ENCODE results near the gene PFDN6. TPM values are rescaled to one million over a fixed set of nuclear protein-coding genes. Genes with fewer than 3 reads are reported as not detected.

PFDN6 gene
- total and polyA plus RNA-seq, 10 of the 15 experiments (the other 5 are each of a cell fraction or from before 2014, with no cell fraction given), result 3.1 to 168 (median 82.6) TPM

DNA sequence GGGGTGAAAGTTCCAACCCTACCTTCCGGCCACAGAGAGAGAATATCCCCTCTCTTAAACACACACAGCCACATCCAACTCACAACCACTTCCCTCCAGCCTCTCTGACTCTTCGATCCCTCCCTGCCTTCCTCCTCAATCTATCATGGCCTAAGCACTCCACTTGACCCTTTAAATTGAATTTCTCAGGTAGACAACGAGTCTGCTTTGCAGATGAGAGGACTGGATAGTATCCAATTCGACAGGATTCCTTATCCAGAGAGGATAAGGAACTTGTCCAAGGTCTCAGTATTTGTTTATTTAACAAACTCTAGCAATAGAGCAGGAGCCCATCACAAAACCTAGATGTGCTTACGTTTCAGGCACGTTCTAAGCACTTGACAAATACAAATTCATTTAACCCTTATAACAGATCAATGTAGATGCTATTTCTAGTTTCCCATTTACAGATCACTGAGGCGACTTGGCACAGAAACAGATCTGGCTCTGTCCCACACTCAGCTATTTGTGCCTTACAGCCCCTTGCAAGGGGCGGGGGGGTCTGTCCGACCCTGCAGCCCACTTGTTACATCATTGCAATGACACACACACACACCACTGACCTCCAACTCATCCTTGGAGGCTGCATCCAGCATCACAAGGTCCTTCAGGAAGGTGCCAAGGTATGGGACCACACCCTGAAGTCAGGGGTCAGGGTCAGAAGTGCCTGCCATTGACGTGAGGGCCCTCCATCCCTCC, 4.9 kb downstream of the PFDN6 start:
- DNase-seq (ENCODE audit: low read depth, low spot score) (no peak), FAIRE-seq (no peak), ATAC-seq (no peak)
- in situ Hi-C loops (cut with MboI) (no loop called here), intact Hi-C loops (cut with micrococcal nuclease; ENCODE audit: unreplicated experiment) (no loop called here)
- WGBS (ENCODE audit: insufficient coverage, insufficient replicate concordance, low lambda C conversion rate, missing lambda C conversion rate), result 82% methylated on average over 10 of the region's 10 CpGs
- peaks cover 19% of the 10 kb centered on the region for H3K79me2 ChIP-seq (ENCODE audit: control insufficient read depth, insufficient read depth, low read length)
- no peak overlapping the region for H3K27ac ChIP-seq (ENCODE audit: control insufficient read depth, insufficient read depth)
- H4K20me1 ChIP-seq (ENCODE audit: control insufficient read depth, insufficient read depth), result no peaks in the 10 kb centered on the region
- H3K9ac ChIP-seq (ENCODE audit: control insufficient read depth, insufficient read depth, low read length), result no peak overlapping the region
- H3K4me1 ChIP-seq (ENCODE audit: control insufficient read depth, insufficient read depth, low read length), result peaks cover 7% of the 10 kb centered on the region
- peaks cover 0 to 9% of the 10 kb centered on the region in 2 experiments; a peak in 3 of 4 replicates for H3K36me3 ChIP-seq (ENCODE audit: control insufficient read depth in 2 of 2, insufficient read depth in 2 of 2, low read length in 1 of 2)
- SMC1A ChIA-PET (ENCODE audit: uncharacterized antibody, unreplicated experiment), result no interaction called here
- H3K9me3 ChIP-seq (replicated peaks; ENCODE audit: control insufficient read depth, insufficient read depth, low read length), result no peaks in the 10 kb centered on the region
- no peak overlapping the region for H3K4me3 ChIP-seq
- no peak for TF ChIP-seq IKZF1 (conservative IDR thresholded peaks at IDR 0.05)
- TF ChIP-seq KLF5 (IDR thresholded peaks at IDR 0.05; ENCODE audit: partially characterized antibody), result no peak
- TF ChIP-seq HDGF (IDR thresholded peaks at IDR 0.05), result no peak
- no peak for TF ChIP-seq NBN (IDR thresholded peaks at IDR 0.05)
- TF ChIP-seq NR2C1 (IDR thresholded peaks at IDR 0.05), result no peak
- TF ChIP-seq ZNF24 (IDR thresholded peaks at IDR 0.05), result no peak
- no peak for TF ChIP-seq RELA (IDR thresholded peaks at IDR 0.05; ENCODE audit: borderline replicate concordance, partially characterized antibody)
- TF ChIP-seq TCF3 (IDR thresholded peaks at IDR 0.05; ENCODE audit: borderline replicate concordance, insufficient read depth, low read depth, low read length), result no peak
- no peak for TF ChIP-seq BMI1 (IDR thresholded peaks at IDR 0.05; ENCODE audit: borderline replicate concordance)
- TF ChIP-seq, protein P1, sequence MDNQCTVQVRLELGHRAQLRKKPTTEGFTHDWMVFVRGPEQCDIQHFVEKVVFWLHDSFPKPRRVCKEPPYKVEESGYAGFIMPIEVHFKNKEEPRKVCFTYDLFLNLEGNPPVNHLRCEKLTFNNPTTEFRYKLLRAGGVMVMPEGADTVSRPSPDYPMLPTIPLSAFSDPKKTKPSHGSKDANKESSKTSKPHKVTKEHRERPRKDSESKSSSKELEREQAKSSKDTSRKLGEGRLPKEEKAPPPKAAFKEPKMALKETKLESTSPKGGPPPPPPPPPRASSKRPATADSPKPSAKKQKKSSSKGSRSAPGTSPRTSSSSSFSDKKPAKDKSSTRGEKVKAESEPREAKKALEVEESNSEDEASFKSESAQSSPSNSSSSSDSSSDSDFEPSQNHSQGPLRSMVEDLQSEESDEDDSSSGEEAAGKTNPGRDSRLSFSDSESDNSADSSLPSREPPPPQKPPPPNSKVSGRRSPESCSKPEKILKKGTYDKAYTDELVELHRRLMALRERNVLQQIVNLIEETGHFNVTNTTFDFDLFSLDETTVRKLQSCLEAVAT (IDR thresholded peaks at IDR 0.05), result no peak
- TF ChIP-seq SMAD1 (IDR thresholded peaks at IDR 0.05; ENCODE audit: low read depth, partially characterized antibody), result no peak
- no peak for TF ChIP-seq MEF2B (IDR thresholded peaks at IDR 0.05; ENCODE audit: partially characterized antibody, poor library complexity, severe bottlenecking)
- no peak for TF ChIP-seq GABPA (IDR thresholded peaks at IDR 0.05; ENCODE audit: low read depth)
- no peak for TF ChIP-seq RFX5 (IDR thresholded peaks at IDR 0.05; ENCODE audit: low read depth, low read length)
- TF ChIP-seq, protein P2, sequence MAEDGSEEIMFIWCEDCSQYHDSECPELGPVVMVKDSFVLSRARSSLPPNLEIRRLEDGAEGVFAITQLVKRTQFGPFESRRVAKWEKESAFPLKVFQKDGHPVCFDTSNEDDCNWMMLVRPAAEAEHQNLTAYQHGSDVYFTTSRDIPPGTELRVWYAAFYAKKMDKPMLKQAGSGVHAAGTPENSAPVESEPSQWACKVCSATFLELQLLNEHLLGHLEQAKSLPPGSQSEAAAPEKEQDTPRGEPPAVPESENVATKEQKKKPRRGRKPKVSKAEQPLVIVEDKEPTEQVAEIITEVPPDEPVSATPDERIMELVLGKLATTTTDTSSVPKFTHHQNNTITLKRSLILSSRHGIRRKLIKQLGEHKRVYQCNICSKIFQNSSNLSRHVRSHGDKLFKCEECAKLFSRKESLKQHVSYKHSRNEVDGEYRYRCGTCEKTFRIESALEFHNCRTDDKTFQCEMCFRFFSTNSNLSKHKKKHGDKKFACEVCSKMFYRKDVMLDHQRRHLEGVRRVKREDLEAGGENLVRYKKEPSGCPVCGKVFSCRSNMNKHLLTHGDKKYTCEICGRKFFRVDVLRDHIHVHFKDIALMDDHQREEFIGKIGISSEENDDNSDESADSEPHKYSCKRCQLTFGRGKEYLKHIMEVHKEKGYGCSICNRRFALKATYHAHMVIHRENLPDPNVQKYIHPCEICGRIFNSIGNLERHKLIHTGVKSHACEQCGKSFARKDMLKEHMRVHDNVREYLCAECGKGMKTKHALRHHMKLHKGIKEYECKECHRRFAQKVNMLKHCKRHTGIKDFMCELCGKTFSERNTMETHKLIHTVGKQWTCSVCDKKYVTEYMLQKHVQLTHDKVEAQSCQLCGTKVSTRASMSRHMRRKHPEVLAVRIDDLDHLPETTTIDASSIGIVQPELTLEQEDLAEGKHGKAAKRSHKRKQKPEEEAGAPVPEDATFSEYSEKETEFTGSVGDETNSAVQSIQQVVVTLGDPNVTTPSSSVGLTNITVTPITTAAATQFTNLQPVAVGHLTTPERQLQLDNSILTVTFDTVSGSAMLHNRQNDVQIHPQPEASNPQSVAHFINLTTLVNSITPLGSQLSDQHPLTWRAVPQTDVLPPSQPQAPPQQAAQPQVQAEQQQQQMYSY (CRISPR knock-in tag; IDR thresholded peaks at IDR 0.05), result no peak
- no peaks in the 10 kb centered on the region for H3K27me3 ChIP-seq (replicated peaks in 1 of 2; ENCODE audit: control insufficient read depth in 2 of 2, insufficient read depth in 2 of 2, low read length in 1 of 2)
- H3K4me2 ChIP-seq (ENCODE audit: control insufficient read depth, insufficient read depth), result no peak overlapping the region
- BruUV-seq (replicated peaks), result no TSS peak
- CTCF ChIA-PET, result no interaction called here
- no peak overlapping the region for H2AFZ ChIP-seq (ENCODE audit: control insufficient read depth, low read depth, low read length)
- RAD21 ChIA-PET (ENCODE audit: unreplicated experiment), result no interaction called here
- POLR2A ChIA-PET, result no interaction called here
